NCI-H2081 (cell line): ENCODE measurements around the gene TTC29.
"Not testable (repeated sequence)": the region's sequence is repeated elsewhere in the genome, so short reads cannot be mapped to it uniquely, and the experiment has no call there.

Source experiments
- DNase-seq, 2 experiments: peaks; one replicate each; lab custom pipeline; 2025; lab: John Stamatoyannopoulos, UW

Gene TTC29

DNA sequence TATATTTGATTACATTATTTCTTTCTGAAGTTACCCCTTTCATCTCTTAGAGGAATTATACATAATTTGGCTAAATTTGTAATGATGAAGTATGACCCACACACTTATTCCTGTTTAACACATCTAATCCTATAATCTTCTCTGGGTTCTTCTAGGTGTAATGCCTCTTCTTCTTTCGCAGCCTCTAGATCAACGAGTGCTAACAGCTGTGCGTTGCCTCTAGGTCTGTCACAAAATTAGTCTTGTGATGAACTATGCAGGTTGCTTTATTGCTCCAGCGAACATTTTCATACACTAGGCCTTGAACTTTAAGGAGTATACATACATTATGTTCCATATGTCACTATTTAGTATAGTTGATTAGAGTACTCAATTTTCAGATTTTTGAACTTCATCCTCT, 89.9 kb downstream of the TTC29 start:
- DNase-seq = no peak

DNA sequence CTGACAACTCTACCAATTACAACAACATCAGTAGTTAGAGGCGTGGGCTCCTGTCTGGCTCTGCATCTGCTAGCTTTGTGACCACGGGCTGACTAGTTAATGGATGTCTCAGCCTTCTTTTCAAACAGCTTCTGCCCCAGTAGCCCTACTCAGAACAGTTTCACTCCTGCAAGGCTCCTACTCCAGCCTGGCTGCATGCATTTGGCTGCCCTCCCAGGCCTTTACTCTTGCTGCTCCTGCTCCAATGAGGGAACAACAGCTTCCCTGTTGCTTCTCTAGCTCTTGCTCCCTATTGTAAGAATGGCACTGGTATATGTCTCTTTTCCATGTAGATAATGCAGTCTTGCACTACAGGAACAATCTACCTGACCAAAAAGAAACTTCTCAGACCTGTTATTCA, 93.3 kb downstream of the TTC29 start:
- DNase-seq = no peak

DNA sequence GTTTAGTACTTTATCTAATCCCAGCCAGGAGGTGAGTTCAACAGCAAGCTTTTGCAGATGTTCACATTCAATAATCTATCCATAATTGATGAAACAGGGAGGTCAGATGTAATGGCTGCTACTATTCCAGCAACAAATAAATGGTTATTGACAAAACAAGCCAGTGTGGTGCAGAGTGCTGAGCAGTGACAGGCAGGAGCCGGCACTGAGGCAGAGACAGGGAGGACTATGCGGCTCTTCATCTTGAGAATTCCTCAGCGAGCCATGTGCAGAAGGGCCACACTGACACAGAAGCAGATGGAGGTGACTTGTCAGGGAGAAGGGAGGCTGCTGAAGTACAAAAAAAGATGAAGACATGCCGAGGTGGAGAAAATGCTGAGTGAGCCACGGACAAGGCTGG, 98.3 kb downstream of the TTC29 start:
- DNase-seq = no peak

DNA sequence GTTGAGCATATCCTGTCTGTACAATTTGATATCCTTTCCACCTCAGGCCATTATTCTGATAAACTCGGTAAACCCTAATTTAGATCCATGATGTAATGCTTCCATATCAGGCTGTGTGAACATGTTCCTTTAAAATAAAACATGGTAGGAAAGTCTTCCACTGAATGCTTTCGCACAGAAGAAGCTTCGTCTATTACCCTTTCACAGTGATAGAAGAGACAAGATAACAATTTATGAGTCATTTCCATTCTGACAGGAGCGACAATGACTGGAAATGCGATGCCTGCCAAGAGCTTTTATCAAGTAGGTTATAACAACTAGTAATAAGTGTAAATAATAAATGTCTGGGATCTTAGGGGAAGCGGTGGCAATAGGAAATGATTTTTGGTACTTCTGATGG, 98.8 kb downstream of the TTC29 start:
- no peak for DNase-seq

DNA sequence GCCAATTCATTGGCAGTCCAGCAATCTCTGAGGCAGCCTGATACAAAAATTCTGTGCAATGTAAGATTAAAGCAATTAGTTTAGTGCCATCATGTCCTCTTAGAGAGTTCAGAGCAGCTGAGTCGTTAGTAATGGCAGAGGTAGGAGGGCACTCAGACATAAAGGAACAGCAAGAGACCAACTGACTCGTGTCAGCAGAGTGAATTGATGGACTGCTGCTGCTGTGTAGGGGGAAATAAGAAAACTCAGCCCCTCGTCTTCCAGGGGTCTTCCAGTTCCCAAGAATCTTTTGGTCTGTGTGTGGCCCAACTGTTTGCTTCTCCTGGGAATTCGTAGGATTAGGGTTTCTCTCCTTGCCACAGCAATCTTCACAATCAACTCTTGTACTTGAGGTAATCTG, 100.9 kb downstream of the TTC29 start:
- no peak for DNase-seq

DNA sequence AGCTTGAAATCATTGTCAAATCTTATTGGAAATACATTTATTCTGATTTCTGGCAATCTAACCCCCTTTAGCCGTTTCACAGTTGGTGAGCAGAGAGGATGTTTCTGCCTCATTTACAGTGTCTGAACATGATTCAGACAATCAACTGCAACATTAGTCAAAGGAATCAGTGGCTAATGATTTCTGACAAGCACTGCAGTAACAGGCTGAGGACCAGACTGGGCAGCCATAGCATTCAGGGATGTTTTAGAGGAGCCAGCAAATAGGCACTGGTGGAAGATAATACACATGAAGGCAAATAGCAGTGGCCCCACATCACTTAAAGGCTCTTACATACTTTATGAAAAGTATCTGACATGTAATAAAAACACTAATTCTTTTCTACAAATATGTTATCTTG, 102.8 kb downstream of the TTC29 start:
- no peak for DNase-seq

DNA sequence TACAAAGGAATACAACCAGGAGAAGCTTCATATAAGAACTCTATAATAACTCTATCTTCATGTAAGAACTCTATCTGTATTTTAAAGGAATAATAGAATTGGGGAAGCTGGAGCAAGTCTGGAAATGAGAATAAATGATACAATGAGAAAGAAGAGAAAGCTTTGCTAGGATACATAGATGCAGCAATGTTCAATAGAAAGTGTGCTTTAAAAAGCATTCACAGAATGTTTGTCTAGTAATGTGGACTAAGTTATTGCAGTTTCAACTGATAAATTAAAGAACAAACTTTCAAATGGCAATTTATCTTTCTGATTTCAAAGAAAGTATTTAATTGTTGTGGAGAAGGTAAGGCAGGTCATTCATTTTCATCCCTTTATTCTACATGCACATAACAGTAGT, 104.9 kb downstream of the TTC29 start:
- DNase-seq = no peak

DNA sequence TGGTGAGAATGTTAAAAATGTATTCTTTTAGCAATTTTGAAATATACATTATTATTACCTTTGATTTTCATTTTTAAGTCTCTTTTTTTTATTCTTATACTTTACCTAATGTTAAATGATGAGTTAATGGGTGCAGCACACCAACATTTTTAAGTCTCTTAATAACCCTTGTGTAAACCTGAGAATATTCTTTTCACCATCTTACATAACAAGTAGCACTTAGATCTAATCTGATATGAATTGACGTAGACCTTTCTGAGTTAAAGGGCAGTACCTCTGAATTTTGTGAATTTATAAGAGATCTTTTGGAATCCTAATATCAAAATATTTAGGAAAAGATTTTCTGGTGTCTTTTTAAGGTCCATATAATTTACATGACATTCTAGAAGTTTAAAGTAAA, 110.6 kb downstream of the TTC29 start:
- DNase-seq = no peak

GRCh38 chr4:146834263-146835034, 111.2 kb downstream of the TTC29 start:
- DNase-seq = no peak

DNA sequence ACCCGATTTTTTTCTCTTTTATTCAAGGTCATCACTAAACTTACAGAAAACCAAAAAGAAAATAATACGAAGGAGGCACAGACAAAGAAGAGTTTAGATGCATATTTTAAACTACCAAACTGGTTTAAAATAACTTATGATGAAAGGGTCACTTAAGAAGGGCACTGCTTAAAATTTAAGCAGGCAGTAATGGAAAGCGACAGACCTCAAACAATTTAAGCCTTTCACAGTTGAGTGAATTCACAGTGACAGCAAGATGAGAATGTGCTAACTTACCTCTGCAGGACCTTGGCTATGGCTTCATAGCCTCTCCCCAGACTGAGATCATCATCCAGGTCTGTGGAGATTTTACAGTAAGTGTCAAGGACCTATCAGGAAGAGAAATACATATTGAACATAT, 112.1 kb downstream of the TTC29 start:
- no peak for DNase-seq

- not testable (repeated sequence) for DNase-seq
Measured at GRCh38 chr4:146822980-146823379, 122.7 kb downstream of the TTC29 start.

DNA sequence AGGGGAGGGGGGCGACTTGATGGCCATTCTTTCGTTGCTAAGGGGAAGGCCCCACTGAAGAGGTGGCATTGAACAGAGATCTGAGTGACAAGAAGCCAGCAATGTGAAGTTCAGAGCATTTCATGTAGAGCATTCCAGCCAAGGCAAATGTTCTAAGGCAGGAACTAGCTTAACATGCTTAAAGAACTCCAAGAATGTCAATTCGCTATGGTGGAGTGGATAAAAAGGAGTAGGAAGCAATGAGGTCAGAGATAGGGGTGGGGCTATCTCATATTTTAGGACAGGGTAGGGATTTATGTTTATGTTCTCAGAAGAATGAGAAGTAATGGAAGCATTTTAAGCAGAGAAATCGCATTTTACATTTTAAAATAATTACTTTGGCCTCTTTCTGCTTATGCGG, 130.9 kb downstream of the TTC29 start:
- DNase-seq = no peak

GRCh38 chr4:146795711-146796110, 150.0 kb downstream of the TTC29 start:
- DNase-seq = no peak

DNA sequence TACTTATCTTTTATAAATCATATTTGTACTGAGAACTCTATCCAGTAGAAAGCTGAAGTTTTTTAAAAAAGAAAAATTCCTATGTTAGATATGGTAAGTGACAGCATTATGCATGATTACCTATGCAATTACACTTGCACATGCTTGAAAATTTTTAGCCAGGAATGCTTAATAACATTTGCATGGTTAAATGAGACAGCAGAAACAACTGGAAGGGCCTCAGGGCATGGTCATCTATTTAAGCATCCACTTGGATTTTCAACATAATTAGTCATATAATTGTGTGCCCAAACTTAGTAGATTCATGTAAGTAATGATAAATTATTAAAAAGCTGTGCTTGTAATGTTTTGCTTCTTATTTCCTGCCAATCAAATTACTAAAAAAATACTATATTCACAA, 151.9 kb downstream of the TTC29 start:
- DNase-seq = no peak

DNA sequence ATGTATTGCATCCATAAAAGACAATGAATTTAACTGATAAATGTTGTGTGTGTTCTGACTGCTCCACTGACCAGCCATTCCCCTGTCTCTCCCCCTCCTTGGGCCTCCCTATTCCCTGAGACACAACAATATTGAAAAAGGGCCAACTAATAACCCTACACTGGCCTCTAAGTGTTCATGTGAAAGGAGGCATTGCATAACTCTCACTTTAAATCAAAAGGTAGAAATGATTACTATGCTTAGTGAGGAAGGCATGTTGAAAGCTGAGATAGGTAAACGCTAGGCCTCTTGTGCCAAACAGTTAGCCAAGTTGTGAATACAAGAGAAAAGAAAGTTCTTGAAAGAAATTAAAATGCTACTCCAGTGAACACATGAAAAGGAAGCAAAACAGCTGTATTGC, 154.2 kb downstream of the TTC29 start:
- DNase-seq = no peak

DNA sequence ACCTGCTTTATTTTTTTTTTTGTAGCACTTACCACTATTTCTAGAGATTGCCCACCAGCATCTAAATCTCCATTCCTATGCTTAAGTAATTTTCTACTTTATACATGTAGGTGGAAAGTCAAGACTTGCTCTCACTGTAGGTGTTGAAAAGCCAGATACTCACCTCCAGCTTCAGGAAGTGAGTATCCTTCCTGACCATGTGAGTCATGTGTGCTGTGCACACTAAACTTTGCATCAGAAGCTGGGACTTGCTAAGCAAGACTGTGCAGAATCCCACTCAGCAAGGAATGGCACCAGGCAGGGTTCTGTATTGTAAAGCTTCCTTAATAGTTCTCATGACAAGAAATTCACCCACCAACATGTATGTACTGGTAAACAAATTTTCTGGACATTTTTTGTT, 155.1 kb downstream of the TTC29 start:
- no peak for DNase-seq

DNA sequence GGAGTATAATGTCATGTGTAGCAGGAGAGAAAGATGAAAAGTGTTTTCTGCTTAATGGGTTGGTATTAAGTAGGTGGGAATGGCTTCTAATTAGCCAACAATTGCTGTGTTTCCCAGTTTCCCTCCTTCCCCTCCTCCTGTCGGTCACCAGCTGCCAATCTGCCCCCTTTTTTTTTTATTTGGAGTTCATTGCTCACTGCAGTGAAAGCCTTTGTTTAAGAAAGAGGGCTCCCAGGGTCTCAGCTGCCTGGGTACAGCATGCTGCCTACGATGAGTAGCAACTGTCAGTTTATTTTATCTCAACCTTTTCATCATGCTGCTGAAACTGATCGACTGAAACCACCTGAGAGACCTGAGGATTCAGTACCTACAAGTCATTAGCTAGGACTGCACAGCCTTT, 157.9 kb downstream of the TTC29 start:
- no peak for DNase-seq

- no peak for DNase-seq
Measured at GRCh38 chr4:146776691-146777090, 169.0 kb downstream of the TTC29 start.

- DNase-seq = no peak
Measured at GRCh38 chr4:146763560-146763959, 182.1 kb downstream of the TTC29 start.

- peak; percentile 3 to 57 for DNase-seq
Measured at GRCh38 chr4:146762016-146762415, 183.6 kb downstream of the TTC29 start.

- DNase-seq = no peak
Measured at GRCh38 chr4:146742416-146742815, 203.2 kb downstream of the TTC29 start.

GRCh38 chr4:146739182-146739581, 206.5 kb downstream of the TTC29 start:
- DNase-seq = no peak

DNA sequence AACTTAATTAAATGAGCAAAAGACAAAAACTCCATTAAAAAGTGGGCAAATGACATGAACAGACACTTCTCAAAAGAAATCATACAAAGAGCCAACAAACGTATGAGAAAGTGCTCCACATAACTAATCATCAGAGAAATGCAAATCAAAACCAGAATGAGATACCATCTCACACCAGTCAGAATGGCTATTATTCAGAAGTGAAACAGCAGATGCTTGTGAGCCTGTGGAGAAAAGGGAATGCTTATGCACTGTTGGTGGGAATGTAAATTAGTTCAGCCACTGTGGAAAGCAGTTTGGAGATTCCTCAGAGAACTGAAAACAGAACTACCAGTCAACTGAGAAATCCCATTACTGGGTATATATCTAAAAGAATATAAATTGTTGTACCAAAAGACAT, 222.1 kb downstream of the TTC29 start:
- not testable (repeated sequence) for DNase-seq

DNA sequence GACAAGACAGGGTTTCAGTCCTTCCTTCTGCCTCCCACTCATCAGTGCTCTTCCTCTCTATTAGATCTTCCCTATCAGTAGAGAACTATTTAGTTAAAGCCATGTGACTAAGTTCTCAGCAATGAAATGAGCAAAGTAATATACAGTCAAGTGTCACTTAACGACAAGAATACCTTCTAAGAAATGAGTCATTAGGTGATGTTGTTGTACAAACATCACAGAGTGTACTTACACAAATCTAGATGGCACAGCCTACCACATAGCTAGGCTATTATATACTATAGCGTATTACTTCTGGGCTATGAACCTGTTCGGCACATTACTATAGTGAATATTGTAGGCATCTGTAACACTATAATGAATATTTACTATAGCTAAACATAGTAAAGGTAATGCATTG, 235.7 kb downstream of the TTC29 start:
- no peak for DNase-seq
